ENCODE measurements around the gene TAF6L.

GRCh38 chr11:62724171-62724570, 47.0 kb upstream of the TAF6L start:
- TF ChIP-seq EZH2 (IDR thresholded peaks at IDR 0.05; ENCODE audit: low read depth, low read length, severe bottlenecking) (no peak), CTCF (IDR thresholded peaks at IDR 0.05; ENCODE audit: control extremely low read depth in 1 of 3, insufficient read depth in 1 of 3, low read depth in 1 of 3, low read length in 3 of 3) (no peak)

Measured in H1 (cell line).